Lung (tissue), 12 donors: ENCODE measurements around the gene LPIN3. TPM values are rescaled to one million over a fixed set of nuclear protein-coding genes. Genes with fewer than 3 reads are reported as not detected.

Experiments used
- ATAC-seq: fragments of 200-7000 bp; cut with Tn5 transposase; one replicate; pipeline ENCODE4 v1.9.1; 2020; ENCODE audit warnings: moderate number of reproducible peaks; ENCODE audit not compliant: insufficient read depth, low FRiP score
- DNase-seq, 3 donors: peaks; one replicate each; pipeline ENCODE4 v3.0.0-alpha.2; 2013 to 2017
- H3K27ac ChIP-seq, 2 donors: one replicate each; pipeline ENCODE4 v1.5.1; 2013; ENCODE audit warnings: mild to moderate bottlenecking in 2 of 2, moderate library complexity in 2 of 2, control low read depth in 1 of 2, inconsistent platforms in 1 of 2, low read depth in 1 of 2, low read length in 1 of 2
- H3K27me3 ChIP-seq, 3 donors: one replicate each; pipeline ENCODE4 v1.5.1; 2013; ENCODE audit warnings: low read length in 2 of 3; ENCODE audit not compliant: control insufficient read depth in 3 of 3, insufficient read depth in 3 of 3
- H3K36me3 ChIP-seq, 4 donors: one replicate each; pipeline ENCODE4 v1.5.1; 2013; ENCODE audit warnings: low read length in 4 of 4, mild to moderate bottlenecking in 1 of 4, moderate library complexity in 1 of 4; ENCODE audit not compliant: control insufficient read depth in 4 of 4, insufficient read depth in 4 of 4
- H3K4me1 ChIP-seq, 5 donors: one replicate each; pipeline ENCODE4 v1.5.1; 2013; ENCODE audit warnings: low read length in 5 of 5, mild to moderate bottlenecking in 2 of 5, moderate library complexity in 1 of 5; ENCODE audit not compliant: control insufficient read depth in 5 of 5, insufficient read depth in 5 of 5
- H3K4me3 ChIP-seq: one replicate; pipeline ENCODE4 v1.5.1; 2013; ENCODE audit warnings: mild to moderate bottlenecking, control low read depth, moderate library complexity
- H3K9ac ChIP-seq, 2 donors: one replicate each; pipeline ENCODE4 v1.5.1; 2013; ENCODE audit warnings: low read length in 2 of 2, control low read depth in 1 of 2; ENCODE audit not compliant: insufficient read depth in 1 of 2
- H3K9me3 ChIP-seq, 4 donors: one replicate each; pipeline ENCODE4 v1.5.1; 2013; ENCODE audit warnings: low read length in 3 of 4, mild to moderate bottlenecking in 1 of 4, moderate library complexity in 1 of 4; ENCODE audit not compliant: control insufficient read depth in 4 of 4, insufficient read depth in 3 of 4
- WGBS, 2 donors: extraction: QIAGEN DNeasy Blood & Tissue Kit; methylation state at CpG; one replicate each; pipeline ENCODE4 v1.1.7; 2013; 5-methylcytosine and 5-hydroxymethylcytosine counted together
- polyA plus RNA-seq, 2 donors: library from polyadenylated mRNA; stranded (reverse); fragments of 200-250 nt; gene quantifications; one replicate each; pipeline ENCODE4 v1.2.1, GENCODE V29; 2013
- total RNA-seq, 2 donors: library from RNA; depleted of rRNA in 1 of 2; stranded (reverse); fragments of >200 nt in 1 of 2; gene quantifications; one replicate each; pipeline ENCODE4 v1.2.1, GENCODE V29; 2014 to 2021
- TF ChIP-seq, protein P1 (sequence below): IDR thresholded peaks from 2 replicates; pipeline ENCODE4 v1.5.1; 2012; ENCODE audit warnings: mild to moderate bottlenecking; ENCODE audit errors: control extremely low read depth, extremely low read depth
- donor health status: control.
- donor health status: control.
- donor health status: Bipolar disorder and iron deficiency.
- donor health status: healthy.
- donor health status: DM: yes; HTN: yes; CAD: no.

Gene LPIN3
- total and polyA plus RNA-seq, 4 donors = 5.2 to 16.4 (median 10.4) TPM

DNA sequence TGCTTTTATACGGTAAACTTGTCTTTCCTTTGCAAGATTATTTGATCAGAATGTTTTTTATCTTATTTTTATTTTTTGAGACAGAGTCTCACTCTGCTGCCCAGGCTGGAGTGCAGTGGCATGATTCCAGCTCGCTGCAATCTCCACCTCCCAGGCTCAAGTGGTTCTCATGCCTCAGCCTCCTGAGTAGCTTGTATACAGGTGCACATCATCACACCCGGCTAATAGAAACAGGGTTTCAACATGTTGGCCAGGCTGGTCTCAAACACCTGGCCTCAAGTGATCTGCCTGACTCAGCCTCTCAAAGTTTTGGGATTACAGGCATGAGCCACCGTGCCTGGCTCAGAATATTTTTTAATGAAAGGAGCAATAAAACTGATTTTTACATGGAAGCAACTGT lies 8.9 kb upstream of the LPIN3 start:
- no peak overlapping the region for H3K27ac ChIP-seq
- DNase-seq = no peak
- H3K27me3 ChIP-seq = no peaks in the 10 kb centered on the region
- ATAC-seq = no peak
- H3K4me3 ChIP-seq = no peak overlapping the region
- peaks cover 5 to 20% (median 9%) of the 10 kb centered on the region in 5 donors for H3K4me1 ChIP-seq
- TF ChIP-seq, protein P1, sequence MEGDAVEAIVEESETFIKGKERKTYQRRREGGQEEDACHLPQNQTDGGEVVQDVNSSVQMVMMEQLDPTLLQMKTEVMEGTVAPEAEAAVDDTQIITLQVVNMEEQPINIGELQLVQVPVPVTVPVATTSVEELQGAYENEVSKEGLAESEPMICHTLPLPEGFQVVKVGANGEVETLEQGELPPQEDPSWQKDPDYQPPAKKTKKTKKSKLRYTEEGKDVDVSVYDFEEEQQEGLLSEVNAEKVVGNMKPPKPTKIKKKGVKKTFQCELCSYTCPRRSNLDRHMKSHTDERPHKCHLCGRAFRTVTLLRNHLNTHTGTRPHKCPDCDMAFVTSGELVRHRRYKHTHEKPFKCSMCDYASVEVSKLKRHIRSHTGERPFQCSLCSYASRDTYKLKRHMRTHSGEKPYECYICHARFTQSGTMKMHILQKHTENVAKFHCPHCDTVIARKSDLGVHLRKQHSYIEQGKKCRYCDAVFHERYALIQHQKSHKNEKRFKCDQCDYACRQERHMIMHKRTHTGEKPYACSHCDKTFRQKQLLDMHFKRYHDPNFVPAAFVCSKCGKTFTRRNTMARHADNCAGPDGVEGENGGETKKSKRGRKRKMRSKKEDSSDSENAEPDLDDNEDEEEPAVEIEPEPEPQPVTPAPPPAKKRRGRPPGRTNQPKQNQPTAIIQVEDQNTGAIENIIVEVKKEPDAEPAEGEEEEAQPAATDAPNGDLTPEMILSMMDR = no peak
- no peaks in the 10 kb centered on the region for H3K9me3 ChIP-seq
- no peak overlapping the region for H3K9ac ChIP-seq
- 72 to 89% methylated on average over 4 of the region's 4 CpGs for WGBS, 2 donors
- H3K36me3 ChIP-seq = no peaks in the 10 kb centered on the region

DNA sequence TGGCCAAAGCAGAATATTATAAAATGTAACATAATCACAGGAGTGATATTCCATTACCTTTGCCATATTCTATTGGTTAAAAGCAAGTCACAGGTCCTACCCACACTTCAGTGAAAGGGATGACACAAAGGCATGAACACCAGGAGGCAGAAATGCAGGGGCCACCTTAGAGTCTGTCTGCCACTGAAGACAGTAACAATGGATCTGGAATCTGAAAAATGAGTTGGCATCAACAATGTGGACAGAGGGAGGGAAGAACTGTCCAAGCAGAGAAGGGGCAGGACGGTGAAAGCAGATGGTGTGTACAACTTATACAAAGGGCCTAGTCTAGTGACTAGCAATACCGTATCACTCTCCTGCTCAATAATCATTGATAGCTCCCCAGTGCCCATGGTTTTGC lies 6.6 kb upstream of the LPIN3 start:
- H3K9me3 ChIP-seq = no peaks in the 10 kb centered on the region
- H3K9ac ChIP-seq = no peak overlapping the region
- TF ChIP-seq, protein P1 = no peak
- H3K27ac ChIP-seq = no peak overlapping the region
- ATAC-seq (no peak), DNase-seq (no peak)
- no peak overlapping the region for H3K4me3 ChIP-seq
- peaks cover 3 to 20% (median 9%) of the 10 kb centered on the region in 5 donors for H3K4me1 ChIP-seq
- H3K27me3 ChIP-seq = no peaks in the 10 kb centered on the region
- 90 to 95% methylated on average over 2 of the region's 2 CpGs for WGBS, 2 donors
- no peaks in the 10 kb centered on the region for H3K36me3 ChIP-seq

DNA sequence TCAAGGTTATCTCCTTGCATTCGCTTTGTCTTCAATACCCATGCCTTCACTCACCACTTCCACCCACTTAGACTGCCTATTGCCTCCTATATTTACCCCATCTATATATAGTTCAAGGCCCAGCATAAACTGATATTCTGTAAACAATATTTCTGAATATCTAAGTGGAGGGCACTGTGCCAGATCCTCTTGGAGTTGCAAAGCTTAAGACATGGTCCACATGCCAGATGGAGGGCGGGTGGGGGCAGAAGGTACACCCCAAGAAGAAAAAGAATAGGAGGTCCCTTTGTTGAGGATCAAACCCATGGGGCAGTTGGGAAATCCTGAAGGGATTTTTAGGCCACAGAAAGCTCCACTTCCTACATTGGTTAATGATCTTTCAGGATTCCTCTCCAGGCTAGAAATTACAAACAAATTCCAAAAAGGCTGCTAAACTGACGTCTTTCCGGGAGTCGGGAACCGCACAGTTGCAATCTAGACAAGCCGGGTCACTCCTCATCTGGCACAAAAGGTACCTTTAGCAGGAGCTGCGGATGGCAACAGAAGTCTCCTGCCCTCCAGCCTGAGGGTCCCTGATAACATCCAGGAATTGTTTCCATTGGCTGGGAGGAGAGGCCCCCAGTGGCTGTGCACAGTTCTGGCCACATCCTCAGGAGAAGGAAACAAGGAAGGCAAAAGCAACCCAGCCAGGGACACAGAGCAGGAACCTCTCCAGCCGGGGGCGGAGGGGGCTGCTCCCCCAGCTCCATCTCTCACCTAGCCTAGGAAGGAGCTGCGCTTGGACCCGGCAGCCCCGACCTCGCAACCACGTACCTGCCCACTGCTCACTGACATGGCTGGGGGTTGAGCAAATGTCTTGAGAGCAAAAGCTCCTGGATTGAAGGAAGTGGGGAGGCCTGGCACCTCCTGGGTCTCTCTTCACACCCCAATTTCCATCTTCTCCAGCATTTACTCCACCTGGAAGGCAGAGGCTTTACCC lies 5.9 kb upstream of the LPIN3 start:
- Histone ChIP-seq H3K27ac (peak overlapping the region; percentile 22 to 41), H3K4me3 (no peak overlapping the region), H3K27me3 (no peaks in the 10 kb centered on the region), H3K36me3 (no peaks in the 10 kb centered on the region), H3K9me3 (no peaks in the 10 kb centered on the region), H3K4me1 (peaks cover 0 to 18% (median 6%) of the 10 kb centered on the region in 5 donors), H3K9ac (no peak overlapping the region)
- DNase-seq (peak in 2 of 3 donors; percentile 46 to 67), ATAC-seq (no peak)
- TF ChIP-seq, protein P1 = no peak
- WGBS, 2 donors = 73 to 81% methylated on average over 15 of the region's 15 CpGs
